Heart right ventricle (tissue), 16 donors: ENCODE data around the gene TMEM169. TPM values are rescaled to one million over a fixed set of nuclear protein-coding genes. Genes with fewer than 3 reads are reported as not detected.
A peak's percentile ranks its signal among the peaks of the same experiment; 100 is the strongest.

ENCODE experiments used
- ATAC-seq, 8 donors: fragments of 200-7000 bp; cut with Tn5 transposase; one replicate each; pipeline ENCODE4 v1.9.1; 2020; ENCODE audit warnings: mild to moderate bottlenecking in 8 of 8, moderate library complexity in 8 of 8, moderate number of reproducible peaks in 1 of 8
- DNase-seq, 2 donors: peaks; one replicate each; pipeline ENCODE4 v3.0.0-alpha.2; 2020
- H3K27ac ChIP-seq, 10 donors: fragments of 200-600 bp; sonication (generic) in 2 of 10; one replicate each; pipeline versions ENCODE4 v1.5.0 to v1.8.0; 2020 to 2022; ENCODE audit warnings: mild to moderate bottlenecking in 3 of 10
- H3K27me3 ChIP-seq, 7 donors: fragments of 200-600 bp; one replicate each; pipeline ENCODE4 v1.8.0; 2021 to 2022; ENCODE audit warnings: mild to moderate bottlenecking in 2 of 7
- H3K36me3 ChIP-seq, 9 donors: fragments of 200-600 bp; sonication (generic) in 1 of 9; one replicate each; pipeline versions ENCODE4 v1.5.0 to v1.8.0; 2020 to 2022; ENCODE audit warnings: mild to moderate bottlenecking in 2 of 9
- H3K4me1 ChIP-seq, 9 donors: fragments of 200-600 bp; sonication (generic) in 1 of 9; one replicate each; pipeline versions ENCODE4 v1.5.0 to v1.8.0; 2020 to 2022; ENCODE audit warnings: mild to moderate bottlenecking in 4 of 9
- H3K4me3 ChIP-seq, 10 donors: fragments of 200-600 bp; sonication (generic) in 2 of 10; one replicate each; pipeline versions ENCODE4 v1.5.0 to v1.8.0; 2020 to 2022; ENCODE audit warnings: mild to moderate bottlenecking in 7 of 10, moderate library complexity in 2 of 10
- H3K9me3 ChIP-seq, 11 donors: fragments of 200-600 bp in 10 of 11; sonication (generic) in 2 of 11; one replicate each; pipeline versions ENCODE4 v1.5.0 to v1.8.0; 2013 to 2022; ENCODE audit warnings: mild to moderate bottlenecking in 2 of 11, control low read depth in 1 of 11, moderate library complexity in 1 of 11
- CTCF ChIP-seq, 9 donors: fragments of 200-600 bp; sonication (generic) in 2 of 9; IDR thresholded peaks; one replicate each; pipeline versions ENCODE4 v1.5.0 to v1.8.0; 2021 to 2022; ENCODE audit warnings: antibody characterized with exemption in 9 of 9, mild to moderate bottlenecking in 5 of 9, moderate library complexity in 1 of 9
- WGBS, 2 donors: extraction: QIAGEN DNeasy Blood & Tissue Kit; methylation state at CpG; one replicate each; pipeline ENCODE4 v1.1.7; 2013; ENCODE audit warnings: inconsistent platforms in 1 of 2; 5-methylcytosine and 5-hydroxymethylcytosine counted together
- intact Hi-C, 10 donors: fragments of 100-400 bp; cut with DNase I; formaldehyde crosslinking; loops; one replicate each; pipeline versions ENCODE4 v1.11.1 to v1.14.2; 2022
- polyA plus RNA-seq, 2 donors: library from polyadenylated mRNA; stranded (reverse); fragments of 200-250 nt; gene quantifications; one replicate each; pipeline ENCODE4 v1.2.3, GENCODE V29; 2013
- total RNA-seq, 10 donors: library from RNA; stranded (reverse); fragmentation: NEBNext Ultra II Directional in 3 of 10; extraction: Animal tissue kit (Norgen Biotek cat#: 25700) in 3 of 10; gene quantifications; one replicate each; pipeline versions ENCODE4 v1.2.1 to v1.2.4, GENCODE V29; 2021 to 2023
- donor health status: Arrhythmogenic right ventricular cardiomyopathy.
- donor health status: ischemic (EF 13 %, LVEDD 7.1; RV severe dilation, severe dysfunction).
- donor health status: healthy with polysubstance abuse.
- donor health status: DM: no; HTN: yes; CAD: no.
- donor health status: DM: no; HTN: no; CAD: no.
- donor health status: ischemic (EF 25% LVEDD 6.9; RV normal size, moderate dysfunction).
- donor health status: ischemic (EF 25% LVEDD 5.7; RV mildly dilated, moderate dysfunction).
- donor health status: healthy.
- donor health status: DM: yes; HTN: yes; CAD: no.
- donor health status: Ischemic cardiomyopathy.
- donor health status: ischemic (EF 35%, LVEDD 5.7; RV mildly dilated, moderate dysfunction).
- donor health status: nonischemic (EF 11% LVEDD 7.7; RV severe dilation, severe dysfunction).
- donor health status: DM: yes; HTN: yes; CAD: no.
- donor health status: PGD.
- donor health status: ischemic (EF 29% LVEDD 5.4; RV normal size, mild dysfunction).
- donor health status: nonischemic (EF 23%, LVEDD 6.1; RV moderate dilation, normal function).

The TMEM169 gene
- total and polyA plus RNA-seq, 12 donors = 0.10 to 0.97 (median 0.22) TPM; not detected in 2

GRCh38 chr2:216144372-216144771, 62.7 kb downstream of the TMEM169 start:
- Histone ChIP-seq H3K36me3 (peaks cover 0 to 100% (median 70%) of the 10 kb centered on the region in 9 donors), H3K9me3 (no peaks in the 10 kb centered on the region), H3K27me3 (no peaks in the 10 kb centered on the region), H3K27ac (no peak overlapping the region), H3K4me3 (no peak overlapping the region), H3K4me1 (no peaks in the 10 kb centered on the region)
- 72 to 76% methylated on average over 1 of the region's 1 CpG for WGBS, 2 donors
- no peak for TF ChIP-seq CTCF (IDR thresholded peaks at IDR 0.05)
- no peak for ATAC-seq
- DNase-seq = no peak
- intact Hi-C loops = no loop called here

- 94% methylated on average over 4 of the region's 4 CpGs for WGBS, 2 donors
- no peak for ATAC-seq
- intact Hi-C loops = no loop called here
- H3K36me3 ChIP-seq = peaks cover 0 to 100% (median 69%) of the 10 kb centered on the region in 9 donors
- H3K4me3 ChIP-seq = no peak overlapping the region
- H3K27ac ChIP-seq = no peak overlapping the region
- H3K27me3 ChIP-seq = no peaks in the 10 kb centered on the region
- H3K4me1 ChIP-seq = no peaks in the 10 kb centered on the region
- H3K9me3 ChIP-seq = no peaks in the 10 kb centered on the region
- no peak for TF ChIP-seq CTCF (IDR thresholded peaks at IDR 0.05)
- DNase-seq = no peak
These were observed 63.1 kb downstream of the TMEM169 start for GRCh38 chr2:216144857-216145256.

DNA sequence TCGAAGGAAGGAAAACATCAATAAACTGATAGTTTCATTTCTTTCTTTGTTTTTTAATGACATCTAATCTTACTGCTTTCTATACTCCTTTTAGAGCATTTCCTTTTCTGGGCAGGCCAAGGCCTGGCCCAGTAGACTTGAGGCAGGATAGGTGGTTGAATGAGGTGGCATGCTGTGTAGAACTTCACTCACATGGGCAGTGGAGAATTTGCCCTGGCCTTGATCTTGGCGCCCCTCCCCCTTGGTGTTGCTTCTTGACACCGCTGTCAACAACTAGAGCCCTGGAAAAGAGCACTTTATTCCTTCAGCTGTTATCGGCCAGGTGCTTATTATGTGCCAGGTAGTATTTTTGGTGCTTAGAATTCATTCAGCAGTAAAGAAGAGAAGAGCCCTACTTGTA, 64.9 kb downstream of the TMEM169 start:
- H3K36me3 ChIP-seq = peaks cover 0 to 100% (median 62%) of the 10 kb centered on the region in 9 donors
- H3K27ac ChIP-seq = no peak overlapping the region
- intact Hi-C loops = no loop called here
- 64 to 81% methylated on average over 4 of the region's 4 CpGs for WGBS, 2 donors
- TF ChIP-seq CTCF (IDR thresholded peaks at IDR 0.05) = no peak
- H3K4me3 ChIP-seq = no peak overlapping the region
- no peaks in the 10 kb centered on the region for H3K27me3 ChIP-seq
- no peaks in the 10 kb centered on the region for H3K4me1 ChIP-seq
- DNase-seq (no peak), ATAC-seq (no peak)
- no peaks in the 10 kb centered on the region for H3K9me3 ChIP-seq

- Histone ChIP-seq H3K27ac (no peak overlapping the region), H3K36me3 (peaks cover 0 to 100% (median 53%) of the 10 kb centered on the region in 9 donors), H3K9me3 (no peaks in the 10 kb centered on the region), H3K4me3 (no peak overlapping the region), H3K27me3 (no peaks in the 10 kb centered on the region), H3K4me1 (no peaks in the 10 kb centered on the region)
- intact Hi-C loops = no loop called here
- no peak for TF ChIP-seq CTCF (IDR thresholded peaks at IDR 0.05)
- DNase-seq = no peak
- ATAC-seq = peak in 1 of 8 donors; percentile 17
- WGBS, 2 donors = 94 to 99% methylated on average over 5 of the region's 5 CpGs
These were observed 65.7 kb downstream of the TMEM169 start for GRCh38 chr2:216147172-216148131.
